Suprapubic skin (tissue), 4 donors: ENCODE results near the gene TMBIM4.

Source experiments
- CTCF ChIP-seq, 2 donors: fragments of 200-600 bp in 1 of 2; fragments of 450-650 bp in 1 of 2; sonication (generic) in 1 of 2; IDR thresholded peaks; one replicate each; pipeline ENCODE4 v1.5.1; 2016 to 2019; ENCODE audit warnings: antibody characterized with exemption in 2 of 2, mild to moderate bottlenecking in 1 of 2, moderate library complexity in 1 of 2
- EP300 ChIP-seq: sonication (generic); formaldehyde crosslinking; IDR thresholded peaks from one replicate; pipeline ENCODE4 v1.6.1; 2017; ENCODE audit warnings: antibody characterized with exemption
- POLR2A ChIP-seq, 2 donors: fragments of 450-650 bp; IDR thresholded peaks; one replicate each; pipeline ENCODE4 v1.6.1; 2017; ENCODE audit warnings: antibody characterized with exemption in 2 of 2, mild to moderate bottlenecking in 2 of 2, moderate library complexity in 2 of 2
- POLR2AphosphoS5 ChIP-seq, 3 donors: sonication (generic); formaldehyde crosslinking; IDR thresholded peaks; one replicate each; pipeline ENCODE4 v1.6.1; 2017; ENCODE audit warnings: antibody characterized with exemption in 3 of 3

DNA sequence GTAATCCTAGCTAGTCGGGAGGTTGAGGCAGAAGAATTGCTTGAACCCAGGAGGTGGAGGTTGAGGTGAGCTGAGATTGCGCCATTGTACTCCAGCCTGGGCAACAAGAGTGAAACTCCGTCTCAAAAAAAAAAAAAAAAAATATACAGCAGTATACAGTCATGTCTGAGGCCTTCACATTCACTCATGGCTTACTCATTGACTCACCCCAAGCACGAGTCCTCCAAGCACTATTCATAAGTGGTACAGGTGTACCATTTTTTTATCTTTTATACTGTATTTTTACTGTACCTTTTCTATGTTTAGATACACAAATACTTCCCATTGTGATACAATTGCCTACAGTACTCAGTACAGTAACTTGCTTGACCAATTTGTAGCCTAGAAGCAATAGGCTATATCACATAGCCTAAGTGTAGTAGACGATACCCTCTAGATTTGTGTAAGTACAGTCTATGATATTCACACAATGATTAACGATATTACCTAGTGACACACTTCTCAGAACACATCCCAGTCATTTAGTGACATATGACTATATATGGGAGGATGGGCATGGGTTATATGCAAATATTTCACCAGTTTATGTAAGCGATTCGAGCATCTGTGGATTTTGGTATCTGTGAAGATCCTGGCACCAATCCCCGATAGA, 51.4 kb downstream of the TMBIM4 start:
- TF ChIP-seq CTCF (IDR thresholded peaks at IDR 0.05), result no peak
- no peak for TF ChIP-seq EP300
- TF ChIP-seq POLR2AphosphoS5 (IDR thresholded peaks at IDR 0.05), result no peak
- no peak for TF ChIP-seq POLR2A (IDR thresholded peaks at IDR 0.05)
